GM21717 (cell line): ENCODE measurements around the gene CDH18.

Source experiments
- ATAC-seq: cut with Tn5 transposase; IDR thresholded peaks from one replicate; pipeline ENCODE4 v1.9.1; 2021; ENCODE audit warnings: mild to moderate bottlenecking, moderate library complexity; ENCODE audit not compliant: unreplicated experiment

Gene CDH18

GRCh38 chr5:19496056-19496455 lies 491.9 kb downstream of the CDH18 start:
- ATAC-seq = no peak

- no peak for ATAC-seq
Measured at GRCh38 chr5:19492861-19493260, 495.1 kb downstream of the CDH18 start.

- ATAC-seq = no peak
Measured at GRCh38 chr5:19488786-19489185, 499.2 kb downstream of the CDH18 start.

- ATAC-seq = no peak
Measured at GRCh38 chr5:19487480-19487879, 500.5 kb downstream of the CDH18 start.

GRCh38 chr5:19479562-19479961 lies 508.4 kb downstream of the CDH18 start:
- no peak for ATAC-seq

- no peak for ATAC-seq
Measured at GRCh38 chr5:19462019-19462418, 526.0 kb downstream of the CDH18 start.

GRCh38 chr5:19424506-19424905 lies 563.5 kb downstream of the CDH18 start:
- ATAC-seq = no peak
